HUES64 (cell line): ENCODE results near the gene GRIN2A.

ENCODE experiments used
- H3K27ac ChIP-seq: 2 replicates; pipeline ENCODE4 v1.7.0; 2013; ENCODE audit warnings: low read depth, low read length, inconsistent platforms
- H3K27me3 ChIP-seq: 2 replicates; pipeline ENCODE4 v1.6.1; 2013; ENCODE audit warnings: mild to moderate bottlenecking, low read length; ENCODE audit not compliant: insufficient read depth
- H3K36me3 ChIP-seq: 2 replicates; pipeline ENCODE4 v1.6.1; 2013; ENCODE audit warnings: mild to moderate bottlenecking, low read length; ENCODE audit not compliant: insufficient read depth
- H3K4me1 ChIP-seq: 2 replicates; pipeline ENCODE4 v1.6.1; 2013; ENCODE audit warnings: mild to moderate bottlenecking, low read length, moderate library complexity; ENCODE audit not compliant: insufficient read depth
- H3K4me3 ChIP-seq: 2 replicates; pipeline ENCODE4 v1.5.1; 2013; ENCODE audit warnings: mild to moderate bottlenecking, low read length, moderate library complexity
- H3K9ac ChIP-seq: 2 replicates; pipeline ENCODE4 v1.6.1; 2013; ENCODE audit warnings: mild to moderate bottlenecking, low read depth, low read length
- H3K9me3 ChIP-seq: 2 replicates; pipeline ENCODE4 v1.6.1; 2013; ENCODE audit warnings: low read depth, low read length; ENCODE audit not compliant: insufficient read depth
- whole genome bisulfite sequencing: fragments of 150-250, 120-280 bp; methylation state at CpG from one replicate; pipeline ENCODE4 v1.1.7; 2013; ENCODE audit warnings: missing lambda C conversion rate; 5-methylcytosine and 5-hydroxymethylcytosine counted together

The GRIN2A gene

DNA sequence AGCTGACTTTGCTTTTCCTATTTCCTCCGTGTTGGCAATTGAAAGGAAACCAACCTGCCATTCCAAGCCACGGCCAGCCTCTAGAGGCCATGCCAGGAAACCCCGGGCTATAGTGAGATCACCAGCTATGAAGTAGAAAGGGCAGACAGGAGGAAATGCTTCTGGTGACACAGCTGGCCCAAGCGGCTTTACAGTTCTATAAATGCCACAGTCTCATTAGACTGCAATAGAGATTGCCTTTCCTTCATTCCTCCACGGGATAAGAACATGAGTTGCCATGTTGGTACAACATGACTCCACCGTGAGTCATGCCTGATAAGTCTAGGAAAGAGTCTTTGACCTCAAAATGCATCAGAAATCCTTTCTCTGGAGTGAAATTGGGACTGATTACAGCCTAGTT is 384.9 kb downstream of the GRIN2A start:
- no peaks in the 10 kb centered on the region for H3K36me3 ChIP-seq
- H3K9me3 ChIP-seq = no peaks in the 10 kb centered on the region
- H3K4me1 ChIP-seq = no peaks in the 10 kb centered on the region
- H3K4me3 ChIP-seq = no peak overlapping the region
- H3K27me3 ChIP-seq = no peaks in the 10 kb centered on the region
- H3K27ac ChIP-seq = no peak overlapping the region
- 93% methylated on average over 6 of the region's 6 CpGs for WGBS
- no peak overlapping the region for H3K9ac ChIP-seq

DNA sequence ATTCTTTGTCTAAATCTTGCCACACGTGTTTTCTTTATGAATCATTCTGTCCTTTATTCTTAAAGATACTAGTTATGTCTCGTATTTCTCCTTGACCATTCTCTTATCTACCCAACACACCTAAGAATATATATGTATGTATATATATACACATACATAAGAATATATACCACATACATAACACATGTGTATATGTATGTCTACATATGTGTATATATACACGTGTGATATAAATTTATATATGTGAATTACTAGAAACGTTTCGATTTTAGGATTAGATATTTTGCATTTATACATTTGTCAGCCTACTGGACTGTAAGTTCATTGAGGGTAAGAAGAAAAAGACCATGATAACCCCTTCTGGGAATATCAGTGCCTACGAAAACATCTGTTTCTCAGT is 388.6 kb downstream of the GRIN2A start:
- Histone ChIP-seq H3K4me1 (no peaks in the 10 kb centered on the region), H3K9ac (no peak overlapping the region), H3K9me3 (no peaks in the 10 kb centered on the region), H3K27me3 (no peaks in the 10 kb centered on the region), H3K4me3 (no peak overlapping the region), H3K27ac (no peak overlapping the region), H3K36me3 (no peaks in the 10 kb centered on the region)
- WGBS = 94% methylated on average over 5 of the region's 6 CpGs

DNA sequence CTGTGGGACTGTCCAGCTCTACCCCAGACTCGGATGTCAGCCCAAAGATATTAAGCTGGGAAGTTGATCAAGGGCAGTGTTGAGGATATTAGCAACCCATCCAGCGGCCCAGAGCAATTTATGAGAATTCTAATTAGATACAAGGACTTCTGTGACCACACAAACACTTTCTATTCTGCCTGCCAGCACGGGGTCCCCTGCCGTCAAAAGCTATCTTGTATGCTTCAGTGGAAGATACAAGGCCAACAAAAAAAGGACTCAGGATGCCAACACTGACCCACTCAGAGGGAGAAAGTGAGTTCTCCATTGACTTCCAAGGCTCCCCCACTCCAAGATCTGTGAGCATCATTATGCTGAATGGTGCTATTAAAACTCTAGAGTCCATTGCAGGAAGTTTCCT is 390.7 kb downstream of the GRIN2A start:
- no peaks in the 10 kb centered on the region for H3K36me3 ChIP-seq
- no peaks in the 10 kb centered on the region for H3K9me3 ChIP-seq
- no peak overlapping the region for H3K9ac ChIP-seq
- H3K27ac ChIP-seq = no peak overlapping the region
- peaks cover 7% of the 10 kb centered on the region; the same call in 1 of the 2 replicates for H3K4me1 ChIP-seq
- 96% methylated on average over 4 of the region's 4 CpGs for WGBS
- H3K4me3 ChIP-seq = no peak overlapping the region
- H3K27me3 ChIP-seq = no peaks in the 10 kb centered on the region

DNA sequence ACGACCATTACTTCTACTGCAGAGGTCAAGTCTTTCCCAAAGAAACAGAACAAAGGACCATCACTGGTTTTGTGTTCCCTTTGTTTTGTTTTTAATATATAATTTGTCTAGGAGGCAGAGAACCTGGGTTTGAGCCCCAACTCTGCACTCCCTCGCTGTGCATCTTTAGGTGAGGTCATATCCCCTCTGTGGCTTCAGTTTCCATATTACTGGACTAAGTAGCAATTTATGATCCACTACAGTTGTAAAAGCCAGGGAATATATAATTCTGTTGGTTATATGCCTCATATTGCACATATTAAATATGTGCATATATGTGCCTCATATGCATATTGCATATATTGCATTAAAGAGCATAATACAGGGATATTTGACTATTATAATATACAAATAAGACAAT is 392.0 kb downstream of the GRIN2A start:
- H3K4me3 ChIP-seq = no peak overlapping the region
- H3K9me3 ChIP-seq = no peaks in the 10 kb centered on the region
- peaks cover 7% of the 10 kb centered on the region; the same call in 1 of the 2 replicates for H3K4me1 ChIP-seq
- H3K9ac ChIP-seq = no peak overlapping the region
- no peaks in the 10 kb centered on the region for H3K36me3 ChIP-seq
- 100% methylated on average over 2 of the region's 2 CpGs for WGBS
- no peak overlapping the region for H3K27ac ChIP-seq
- no peaks in the 10 kb centered on the region for H3K27me3 ChIP-seq

DNA sequence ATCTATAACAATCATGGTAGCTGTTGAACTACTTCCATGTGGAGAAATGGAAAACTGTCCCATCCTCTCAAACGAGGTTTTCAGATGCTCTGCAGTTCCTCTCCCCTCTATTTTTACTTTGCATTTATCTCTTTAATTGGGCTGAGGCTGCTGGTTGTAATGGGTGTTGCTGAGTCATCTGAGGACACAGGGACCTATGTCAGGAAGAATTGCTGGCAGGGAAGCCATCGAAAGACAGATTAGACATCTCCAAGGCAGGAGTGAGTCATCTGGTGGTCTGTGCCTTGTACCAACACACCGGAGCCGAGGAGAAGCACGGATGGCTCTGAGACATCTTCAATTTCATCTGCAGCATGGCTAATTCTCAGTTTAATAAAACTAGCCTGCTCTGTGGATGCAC is 394.5 kb downstream of the GRIN2A start:
- Histone ChIP-seq H3K27ac (no peak overlapping the region), H3K36me3 (no peaks in the 10 kb centered on the region), H3K9ac (no peak overlapping the region), H3K27me3 (no peaks in the 10 kb centered on the region), H3K4me1 (peaks cover 7% of the 10 kb centered on the region; the same call in 1 of the 2 replicates), H3K4me3 (no peak overlapping the region), H3K9me3 (no peaks in the 10 kb centered on the region)
- WGBS = 85% methylated on average over 5 of the region's 5 CpGs

DNA sequence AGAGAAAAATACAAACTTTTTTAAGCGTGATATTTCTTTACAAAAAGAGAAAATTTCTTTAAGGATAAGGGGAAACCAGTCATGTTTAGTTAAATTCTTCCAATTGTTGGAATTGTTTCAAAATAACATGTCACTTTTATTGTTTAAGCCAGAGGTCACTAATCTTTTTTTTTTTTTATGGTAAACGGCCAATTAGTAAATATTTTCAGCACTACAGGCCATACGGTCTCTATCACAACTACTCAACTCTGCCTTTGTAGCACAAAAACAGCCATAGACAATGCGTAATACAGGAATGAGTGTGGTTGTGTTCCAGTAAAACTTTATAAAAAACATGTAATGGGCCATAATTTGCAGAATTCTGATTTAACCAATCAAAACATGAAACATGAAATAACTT is 401.4 kb downstream of the GRIN2A start:
- Histone ChIP-seq H3K9me3 (no peaks in the 10 kb centered on the region), H3K4me3 (no peak overlapping the region), H3K4me1 (no peaks in the 10 kb centered on the region), H3K36me3 (no peaks in the 10 kb centered on the region), H3K27ac (no peak overlapping the region), H3K27me3 (no peaks in the 10 kb centered on the region), H3K9ac (no peak overlapping the region)
- 93% methylated on average over 3 of the region's 4 CpGs for WGBS

DNA sequence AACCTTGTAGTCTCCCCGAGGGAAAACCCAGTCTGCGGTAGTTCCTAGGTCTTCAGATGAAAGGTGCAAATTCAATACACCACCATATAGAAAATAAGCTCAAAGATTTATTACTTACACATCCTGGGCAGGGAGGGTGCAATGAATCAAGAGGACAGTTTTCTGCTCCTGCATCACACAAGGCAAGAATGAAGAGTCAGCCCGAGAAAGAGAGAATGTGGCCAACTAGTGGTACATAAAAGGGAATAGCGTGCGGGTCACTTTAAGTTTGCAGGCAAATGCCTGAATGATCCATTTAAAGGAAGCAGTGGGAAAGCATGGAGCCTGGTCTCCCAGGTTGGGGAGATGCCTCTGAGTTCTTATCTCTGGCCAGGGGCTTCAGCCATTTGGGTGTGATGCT is 403.4 kb downstream of the GRIN2A start:
- H3K27me3 ChIP-seq = no peaks in the 10 kb centered on the region
- no peak overlapping the region for H3K9ac ChIP-seq
- no peaks in the 10 kb centered on the region for H3K4me1 ChIP-seq
- no peak overlapping the region for H3K27ac ChIP-seq
- 78% methylated on average over 5 of the region's 5 CpGs for WGBS
- H3K9me3 ChIP-seq = no peaks in the 10 kb centered on the region
- H3K4me3 ChIP-seq = no peak overlapping the region
- no peaks in the 10 kb centered on the region for H3K36me3 ChIP-seq

DNA sequence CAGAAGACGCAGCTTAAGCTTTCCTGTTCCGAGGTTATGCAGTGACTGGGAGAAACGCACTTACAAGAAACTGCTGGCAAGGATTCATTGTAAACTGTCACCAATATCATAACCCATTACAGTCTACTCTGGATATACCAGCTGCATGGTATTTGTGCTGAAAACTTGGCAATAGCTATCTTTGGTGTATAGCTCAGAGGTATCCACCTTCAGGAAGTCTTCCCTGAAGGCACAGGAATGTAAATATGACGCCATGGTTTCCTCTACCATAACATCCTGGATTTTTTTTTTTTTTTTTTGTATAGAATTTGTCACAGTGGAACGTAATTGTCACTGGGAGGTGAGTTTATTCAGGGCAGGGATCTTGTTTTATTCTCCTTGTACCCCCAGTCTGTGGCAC is 406.2 kb downstream of the GRIN2A start:
- no peaks in the 10 kb centered on the region for H3K36me3 ChIP-seq
- no peak overlapping the region for H3K9ac ChIP-seq
- no peaks in the 10 kb centered on the region for H3K27me3 ChIP-seq
- no peak overlapping the region for H3K27ac ChIP-seq
- H3K4me1 ChIP-seq = no peaks in the 10 kb centered on the region
- H3K4me3 ChIP-seq = no peak overlapping the region
- WGBS = 90% methylated on average over 4 of the region's 5 CpGs
- H3K9me3 ChIP-seq = no peaks in the 10 kb centered on the region

DNA sequence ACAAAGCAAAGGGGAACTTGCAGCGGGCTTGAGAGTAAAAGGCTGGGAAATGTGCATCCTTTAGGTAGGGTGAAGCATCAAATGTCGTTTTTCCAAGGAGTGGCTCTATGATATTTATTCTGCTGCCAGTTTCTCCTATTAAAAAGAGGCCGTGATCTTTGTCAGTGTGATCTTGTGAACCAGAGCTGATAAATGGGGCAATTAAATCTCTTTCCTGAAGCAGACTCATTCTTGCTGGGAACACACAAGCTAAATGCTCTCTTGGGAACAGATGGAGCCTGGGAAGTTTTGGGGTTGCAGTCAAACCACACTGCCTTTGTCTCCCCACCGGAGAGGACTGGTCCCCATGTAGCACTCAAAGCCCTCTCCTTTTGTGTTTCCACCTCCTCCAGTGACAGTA is 408.9 kb downstream of the GRIN2A start:
- Histone ChIP-seq H3K4me1 (peaks cover 4% of the 10 kb centered on the region; the same call in 1 of the 2 replicates), H3K9ac (no peak overlapping the region), H3K27ac (no peak overlapping the region), H3K4me3 (no peak overlapping the region), H3K36me3 (no peaks in the 10 kb centered on the region), H3K27me3 (no peaks in the 10 kb centered on the region), H3K9me3 (no peaks in the 10 kb centered on the region)
- 90% methylated on average over 4 of the region's 4 CpGs for WGBS

DNA sequence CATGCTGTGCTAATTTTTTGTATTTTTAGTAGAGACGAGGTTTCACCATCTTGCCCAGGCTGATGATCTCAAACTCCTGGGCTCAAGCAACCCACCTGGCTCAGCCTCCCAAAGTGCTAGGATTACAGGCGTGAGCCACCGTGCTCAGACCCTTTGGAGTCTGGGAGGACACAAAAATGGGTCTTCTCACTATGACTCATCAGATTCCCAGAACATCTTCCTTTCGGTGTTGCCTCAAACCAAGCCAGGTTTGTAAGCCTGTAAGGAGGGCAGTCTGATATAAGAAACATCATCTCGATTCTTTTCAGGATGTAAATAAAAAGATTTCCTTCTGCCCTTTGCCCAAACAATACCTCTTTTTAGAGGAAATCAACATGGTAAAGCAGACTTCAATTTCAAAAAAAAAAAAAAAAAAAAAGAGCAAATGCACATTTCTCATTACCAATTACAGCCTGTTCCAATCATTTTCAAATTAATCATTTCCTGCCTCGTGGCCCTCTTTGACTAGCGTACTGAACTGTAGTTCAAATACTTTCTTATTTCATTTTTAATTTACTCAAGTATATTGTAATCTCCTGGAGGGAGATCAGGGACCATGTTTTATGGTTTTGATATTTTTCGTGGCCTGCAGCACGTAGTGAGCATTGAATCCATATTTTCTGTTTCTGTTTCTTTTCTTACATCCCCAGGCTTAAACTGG is 409.6 kb downstream of the GRIN2A start:
- Histone ChIP-seq H3K9ac (no peak overlapping the region), H3K36me3 (no peaks in the 10 kb centered on the region), H3K9me3 (no peaks in the 10 kb centered on the region), H3K4me3 (no peak overlapping the region), H3K4me1 (peaks cover 4% of the 10 kb centered on the region; the same call in 1 of the 2 replicates), H3K27ac (no peak overlapping the region), H3K27me3 (no peaks in the 10 kb centered on the region)
- 96% methylated on average over 8 of the region's 9 CpGs for WGBS

DNA sequence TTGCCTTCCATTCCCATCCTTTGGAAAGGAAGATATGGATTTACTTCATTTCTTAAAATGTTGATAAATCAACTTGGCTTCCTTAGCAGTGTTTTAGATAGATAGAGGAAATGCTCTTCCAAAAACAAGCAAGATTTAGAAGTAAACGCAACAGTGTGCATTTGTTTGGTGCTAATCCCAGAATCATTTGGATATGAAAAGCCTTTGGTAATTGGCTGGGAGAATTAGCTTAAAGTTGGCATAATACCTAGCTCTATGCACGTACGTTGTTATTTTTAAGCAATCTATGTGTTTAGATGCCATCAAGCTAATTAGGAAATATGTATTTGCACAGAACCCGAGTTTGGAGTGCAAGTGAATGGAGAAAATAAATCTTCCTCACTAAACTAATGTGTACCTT is 415.3 kb downstream of the GRIN2A start:
- H3K27me3 ChIP-seq = no peaks in the 10 kb centered on the region
- WGBS = 88% methylated on average over 3 of the region's 4 CpGs
- no peaks in the 10 kb centered on the region for H3K9me3 ChIP-seq
- no peak overlapping the region for H3K27ac ChIP-seq
- peaks cover 13% of the 10 kb centered on the region; the same call in 1 of the 2 replicates for H3K4me1 ChIP-seq
- H3K4me3 ChIP-seq = no peak overlapping the region
- no peak overlapping the region for H3K9ac ChIP-seq
- H3K36me3 ChIP-seq = 0 out of 2 replicates have a peak, but pooled peaks cover 2% of the 10 kb centered on the region

DNA sequence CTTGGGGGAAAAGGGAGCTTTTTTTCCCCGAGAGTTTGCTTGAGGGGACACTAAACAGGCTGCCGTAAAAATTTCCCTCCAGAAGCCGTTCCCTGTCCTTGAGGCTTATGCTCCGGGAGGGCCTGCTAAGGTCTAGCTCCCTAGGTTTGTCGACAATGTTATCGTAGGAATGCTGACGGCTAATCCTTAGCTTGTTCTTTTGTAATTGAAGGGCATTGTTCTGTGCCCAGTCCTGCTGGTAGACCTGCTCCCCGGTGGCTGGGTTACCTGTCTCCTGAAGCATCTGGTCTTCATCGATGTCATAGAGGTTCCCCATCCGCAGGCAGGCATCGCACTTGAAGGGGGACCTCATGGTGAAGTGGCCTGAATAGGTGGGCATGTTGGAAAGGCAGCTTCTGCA is 418.7 kb downstream of the GRIN2A start:
- Histone ChIP-seq H3K27me3 (no peaks in the 10 kb centered on the region), H3K9me3 (no peaks in the 10 kb centered on the region), H3K27ac (no peak overlapping the region), H3K9ac (no peak overlapping the region), H3K4me3 (no peak overlapping the region), H3K36me3 (0 out of 2 replicates have a peak, but pooled peaks cover 2% of the 10 kb centered on the region), H3K4me1 (peaks cover 9% of the 10 kb centered on the region; the same call in 1 of the 2 replicates)
- WGBS = 88% methylated on average over 11 of the region's 11 CpGs
